ENCODE measurements around the gene RFNG. TPM values are rescaled to one million over a fixed set of nuclear protein-coding genes. Genes with fewer than 3 reads are reported as not detected.

RFNG gene
- total RNA-seq, 1 experiment from 2014 or later, result 37.9 TPM

DNA sequence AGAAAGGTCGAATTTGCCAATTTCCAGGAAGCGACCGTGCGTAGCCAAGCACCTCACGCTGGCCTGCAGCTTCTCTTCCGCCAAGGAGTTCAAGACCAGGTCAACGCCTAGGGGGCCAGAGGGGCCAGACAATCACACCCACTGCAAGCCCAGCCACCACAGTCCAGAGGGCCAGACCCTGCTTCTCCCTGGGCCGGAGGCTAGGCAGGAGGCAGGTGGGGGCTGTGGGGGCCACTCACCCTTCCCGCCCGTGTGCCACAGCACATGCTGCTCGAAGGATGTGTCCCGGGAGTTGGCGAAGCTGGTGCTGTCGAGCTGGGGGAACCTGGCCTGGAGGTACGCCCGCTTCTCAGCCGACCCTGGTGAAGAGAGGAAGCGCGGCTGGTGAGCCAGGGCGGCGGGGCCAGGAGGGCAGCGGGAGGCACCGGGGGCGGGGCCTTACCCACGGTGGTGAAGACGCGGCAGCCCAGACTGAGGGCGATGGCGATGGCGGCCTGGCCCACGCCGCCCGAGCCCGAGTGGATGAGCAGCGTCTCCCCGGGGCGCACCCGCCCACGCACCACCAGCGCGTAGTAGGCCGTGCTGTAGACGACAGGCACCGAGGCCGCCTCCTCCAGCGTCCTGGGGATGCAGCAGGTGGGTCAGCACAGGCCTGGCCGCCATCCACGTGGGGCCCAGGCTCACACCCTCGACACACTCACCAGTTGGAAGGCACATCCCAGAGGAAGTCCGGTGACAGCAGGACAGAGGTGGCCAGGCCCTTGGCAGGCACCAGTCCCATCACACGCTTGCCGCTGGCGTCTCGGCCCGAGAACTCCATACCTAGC lies 32.1 kb upstream of the RFNG start:
- TF ChIP-seq, protein P1, sequence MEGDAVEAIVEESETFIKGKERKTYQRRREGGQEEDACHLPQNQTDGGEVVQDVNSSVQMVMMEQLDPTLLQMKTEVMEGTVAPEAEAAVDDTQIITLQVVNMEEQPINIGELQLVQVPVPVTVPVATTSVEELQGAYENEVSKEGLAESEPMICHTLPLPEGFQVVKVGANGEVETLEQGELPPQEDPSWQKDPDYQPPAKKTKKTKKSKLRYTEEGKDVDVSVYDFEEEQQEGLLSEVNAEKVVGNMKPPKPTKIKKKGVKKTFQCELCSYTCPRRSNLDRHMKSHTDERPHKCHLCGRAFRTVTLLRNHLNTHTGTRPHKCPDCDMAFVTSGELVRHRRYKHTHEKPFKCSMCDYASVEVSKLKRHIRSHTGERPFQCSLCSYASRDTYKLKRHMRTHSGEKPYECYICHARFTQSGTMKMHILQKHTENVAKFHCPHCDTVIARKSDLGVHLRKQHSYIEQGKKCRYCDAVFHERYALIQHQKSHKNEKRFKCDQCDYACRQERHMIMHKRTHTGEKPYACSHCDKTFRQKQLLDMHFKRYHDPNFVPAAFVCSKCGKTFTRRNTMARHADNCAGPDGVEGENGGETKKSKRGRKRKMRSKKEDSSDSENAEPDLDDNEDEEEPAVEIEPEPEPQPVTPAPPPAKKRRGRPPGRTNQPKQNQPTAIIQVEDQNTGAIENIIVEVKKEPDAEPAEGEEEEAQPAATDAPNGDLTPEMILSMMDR (IDR thresholded peaks at IDR 0.05; ENCODE audit: unreplicated experiment), result no peak
- POLR2A ChIA-PET, result no interaction called here
- CTCF ChIA-PET, result no interaction called here
- no peak for DNase-seq (ENCODE audit: unreplicated experiment)
- H3K4me1 Mint-ChIP-seq (ENCODE audit: insufficient read depth, unreplicated experiment), result no peaks in the 10 kb centered on the region
- intact Hi-C loops (cut with micrococcal nuclease), result no loop called here
- no TSS peak for BruUV-seq (replicated peaks)
- no peak overlapping the region for H3K4me3 Mint-ChIP-seq (ENCODE audit: unreplicated experiment)
- no peak overlapping the region for H3K27ac Mint-ChIP-seq (ENCODE audit: low read depth, unreplicated experiment)
- peaks cover 89% of the 10 kb centered on the region for H3K36me3 Mint-ChIP-seq (ENCODE audit: insufficient read depth, unreplicated experiment)
- no peaks in the 10 kb centered on the region for H3K27me3 Mint-ChIP-seq (ENCODE audit: insufficient read depth, unreplicated experiment)
- H3K9me3 Mint-ChIP-seq (ENCODE audit: unreplicated experiment), result no peaks in the 10 kb centered on the region

DNA sequence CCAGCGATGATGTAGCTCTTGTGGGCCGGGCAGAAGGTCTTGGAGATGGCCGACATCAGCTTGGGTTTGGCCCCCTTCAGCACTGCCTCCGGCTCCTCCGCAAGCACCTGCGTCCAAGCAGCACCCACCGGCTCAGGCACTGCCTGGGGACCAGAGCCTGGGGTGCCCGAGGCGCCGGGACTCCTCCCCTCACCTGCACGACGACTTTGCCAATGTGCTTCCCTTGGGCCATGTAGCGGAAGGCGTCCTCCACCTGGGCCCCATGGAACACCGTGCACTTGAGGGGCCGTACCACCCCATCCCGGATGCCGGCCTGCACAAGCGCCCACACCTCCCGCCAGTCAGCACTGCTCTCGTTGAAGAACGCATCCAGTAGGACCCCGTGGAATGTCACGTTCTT lies 31.4 kb upstream of the RFNG start:
- TF ChIP-seq, protein P1 (IDR thresholded peaks at IDR 0.05; ENCODE audit: unreplicated experiment), result no peak
- DNase-seq (ENCODE audit: unreplicated experiment), result no peak
- Mint-ChIP-seq H3K9me3 (ENCODE audit: unreplicated experiment) (no peaks in the 10 kb centered on the region), H3K27ac (ENCODE audit: low read depth, unreplicated experiment) (no peak overlapping the region), H3K27me3 (ENCODE audit: insufficient read depth, unreplicated experiment) (no peaks in the 10 kb centered on the region), H3K4me1 (ENCODE audit: insufficient read depth, unreplicated experiment) (no peaks in the 10 kb centered on the region), H3K36me3 (ENCODE audit: insufficient read depth, unreplicated experiment) (peaks cover 89% of the 10 kb centered on the region), H3K4me3 (ENCODE audit: unreplicated experiment) (no peak overlapping the region)
- no TSS peak for BruUV-seq (replicated peaks)
- CTCF ChIA-PET, result interaction anchor here (0.6 kb wide), 1 partner anchor 72 kb away, joined by 3 read pairs; no protein-coding TSS in a partner anchor
- POLR2A ChIA-PET, result no interaction called here
- intact Hi-C loops (cut with micrococcal nuclease), result no loop called here

DNA sequence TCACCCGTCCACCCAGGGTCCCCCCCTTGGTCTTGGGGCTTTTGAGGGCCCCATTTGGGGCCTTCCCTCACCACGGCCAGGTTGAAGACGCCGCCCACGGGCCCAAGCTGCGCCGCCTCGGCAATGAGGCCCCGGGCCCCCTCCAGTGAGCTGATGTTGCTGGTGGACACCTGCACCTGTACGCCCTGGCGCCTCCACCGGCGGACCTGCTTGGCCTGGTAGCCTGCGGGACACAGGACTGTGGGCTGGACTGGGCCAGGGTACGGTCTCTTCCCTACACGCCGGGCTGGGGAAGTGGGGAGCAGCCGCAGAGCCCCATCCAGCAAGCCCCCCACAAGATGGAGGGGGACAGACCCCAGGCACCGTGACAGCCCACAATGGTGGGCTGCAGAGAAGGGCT lies 30.8 kb upstream of the RFNG start:
- no peak overlapping the region for H3K4me3 Mint-ChIP-seq (ENCODE audit: unreplicated experiment)
- BruUV-seq (replicated peaks), result no TSS peak
- no peak overlapping the region for H3K27ac Mint-ChIP-seq (ENCODE audit: low read depth, unreplicated experiment)
- TF ChIP-seq, protein P1 (IDR thresholded peaks at IDR 0.05; ENCODE audit: unreplicated experiment), result no peak
- CTCF ChIA-PET, result no interaction called here
- intact Hi-C loops (cut with micrococcal nuclease), result no loop called here
- H3K4me1 Mint-ChIP-seq (ENCODE audit: insufficient read depth, unreplicated experiment), result no peaks in the 10 kb centered on the region
- POLR2A ChIA-PET, result no interaction called here
- H3K36me3 Mint-ChIP-seq (ENCODE audit: insufficient read depth, unreplicated experiment), result peaks cover 89% of the 10 kb centered on the region
- no peaks in the 10 kb centered on the region for H3K27me3 Mint-ChIP-seq (ENCODE audit: insufficient read depth, unreplicated experiment)
- H3K9me3 Mint-ChIP-seq (ENCODE audit: unreplicated experiment), result no peaks in the 10 kb centered on the region
- no peak for DNase-seq (ENCODE audit: unreplicated experiment)

DNA sequence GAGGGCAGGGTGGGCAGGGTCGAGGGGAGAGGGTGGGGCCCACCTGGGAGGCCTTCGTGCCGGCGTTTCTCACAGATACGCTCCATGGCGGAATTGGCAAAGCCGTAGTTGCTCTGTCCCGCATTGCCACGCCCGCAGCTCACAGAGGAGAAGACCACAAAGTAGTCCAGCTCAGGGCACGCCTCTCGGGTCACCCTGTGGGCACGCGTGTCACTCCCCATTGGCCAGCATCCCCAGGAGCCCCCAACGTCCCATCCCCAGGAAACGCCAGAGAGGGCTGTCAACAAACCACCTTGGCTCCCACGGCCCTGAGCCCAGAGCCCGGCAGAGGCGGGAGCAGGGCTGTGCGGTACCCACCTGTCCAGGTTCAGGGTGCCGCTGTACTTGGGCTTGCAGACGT lies 30.4 kb upstream of the RFNG start:
- TF ChIP-seq, protein P1 (IDR thresholded peaks at IDR 0.05; ENCODE audit: unreplicated experiment), result no peak
- CTCF ChIA-PET, result no interaction called here
- no TSS peak for BruUV-seq (replicated peaks)
- Mint-ChIP-seq H3K27ac (ENCODE audit: low read depth, unreplicated experiment) (no peak overlapping the region), H3K9me3 (ENCODE audit: unreplicated experiment) (no peaks in the 10 kb centered on the region), H3K4me1 (ENCODE audit: insufficient read depth, unreplicated experiment) (no peaks in the 10 kb centered on the region), H3K4me3 (ENCODE audit: unreplicated experiment) (no peak overlapping the region), H3K36me3 (ENCODE audit: insufficient read depth, unreplicated experiment) (peaks cover 87% of the 10 kb centered on the region), H3K27me3 (ENCODE audit: insufficient read depth, unreplicated experiment) (no peaks in the 10 kb centered on the region)
- POLR2A ChIA-PET, result no interaction called here
- DNase-seq (ENCODE audit: unreplicated experiment), result no peak
- intact Hi-C loops (cut with micrococcal nuclease), result no loop called here
